NCI-H524 treated with DMSO at 0.1 percent for 48 hours (cell line): ENCODE measurements around the gene ZFYVE1.
A peak's percentile ranks its signal among the peaks of the same experiment; 100 is the strongest.
"Not testable (repeated sequence)": the region's sequence is repeated elsewhere in the genome, so short reads cannot be mapped to it uniquely, and the experiment has no call there.

Experiments
- DNase-seq: peaks from one replicate; lab custom pipeline; 2025; lab: John Stamatoyannopoulos, UW

ZFYVE1 gene

GRCh38 chr14:73004641-73005040, 22.3 kb downstream of the ZFYVE1 start:
- DNase-seq, result not testable (repeated sequence)

GRCh38 chr14:73003681-73004080, 23.2 kb downstream of the ZFYVE1 start:
- DNase-seq, result no peak

GRCh38 chr14:73000073-73000472, 26.8 kb downstream of the ZFYVE1 start:
- DNase-seq, result no peak

GRCh38 chr14:72999316-72999715, 27.6 kb downstream of the ZFYVE1 start:
- no peak for DNase-seq

- DNase-seq, result no peak
Observed at GRCh38 chr14:72998252-72998903, 28.5 kb downstream of the ZFYVE1 start.

GRCh38 chr14:72996916-72997315, 30.0 kb downstream of the ZFYVE1 start:
- DNase-seq, result no peak

- DNase-seq, result no peak
Observed at GRCh38 chr14:72990171-72990570, 36.7 kb downstream of the ZFYVE1 start.

- DNase-seq, result no peak
Observed at GRCh38 chr14:72986857-72987256, 40.0 kb downstream of the ZFYVE1 start.

GRCh38 chr14:72986214-72986613, 40.7 kb downstream of the ZFYVE1 start:
- DNase-seq, result no peak

GRCh38 chr14:72982146-72982708, 44.7 kb downstream of the ZFYVE1 start:
- DNase-seq, result no peak

- DNase-seq, result no peak
Observed at GRCh38 chr14:72980863-72981262, 46.0 kb downstream of the ZFYVE1 start.

GRCh38 chr14:72978856-72979255, 48.0 kb downstream of the ZFYVE1 start:
- DNase-seq, result no peak

GRCh38 chr14:72975770-72976169, 51.1 kb downstream of the ZFYVE1 start:
- DNase-seq, result no peak

- no peak for DNase-seq
Observed at GRCh38 chr14:72974661-72975060, 52.2 kb downstream of the ZFYVE1 start.

GRCh38 chr14:72970824-72971434, 56.0 kb downstream of the ZFYVE1 start:
- DNase-seq, result no peak

GRCh38 chr14:72970058-72970630, 56.8 kb downstream of the ZFYVE1 start:
- no peak for DNase-seq

GRCh38 chr14:72968316-72968715, 58.6 kb downstream of the ZFYVE1 start:
- DNase-seq, result no peak

GRCh38 chr14:72966038-72966437, 60.9 kb downstream of the ZFYVE1 start:
- no peak for DNase-seq

GRCh38 chr14:72965249-72965648, 61.7 kb downstream of the ZFYVE1 start:
- DNase-seq, result no peak

- DNase-seq, result peak; percentile 78
Observed at GRCh38 chr14:72962829-72963312, 64.0 kb downstream of the ZFYVE1 start.

- DNase-seq, result peak; percentile 22
Observed at GRCh38 chr14:72962336-72962754, 64.6 kb downstream of the ZFYVE1 start.

- no peak for DNase-seq
Observed at GRCh38 chr14:72961579-72962335, 65.1 kb downstream of the ZFYVE1 start.
